HepG2 (cell line): ENCODE measurements around the gene ST6GALNAC2. TPM values are rescaled to one million over a fixed set of nuclear protein-coding genes. Genes with fewer than 3 reads are reported as not detected.

Experiments
- ATF7 ChIP-seq, 2 experiments: fragments of 450-650 bp in 1 of 2; sonication (generic) in 1 of 2; formaldehyde crosslinking in 1 of 2; IDR thresholded peaks; 2 replicates each; pipeline versions ENCODE4 v1.4.0 to v1.6.1; 2016 to 2020; ENCODE audit warnings: antibody characterized with exemption in 1 of 2, mild to moderate bottlenecking in 1 of 2, missing genetic modification reagents in 1 of 2
- CCDC6 ChIP-seq: sonication (generic); formaldehyde crosslinking; IDR thresholded peaks from 2 replicates; pipeline ENCODE4 v1.8.1; 2022; ENCODE audit warnings: mild to moderate bottlenecking, missing genetic modification reagents, moderate library complexity
- CEBPB ChIP-seq: IDR thresholded peaks from 2 replicates; pipeline ENCODE4 v1.6.1; 2011; ENCODE audit warnings: low read depth, low read length, improper control_type of control experiment, borderline replicate concordance
- CENPX ChIP-seq: sonication (generic); formaldehyde crosslinking; IDR thresholded peaks from 2 replicates; pipeline ENCODE4 v1.9.0; 2021; ENCODE audit warnings: mild to moderate bottlenecking, missing genetic modification reagents, moderate library complexity
- DBP ChIP-seq: sonication (generic); formaldehyde crosslinking; IDR thresholded peaks from 2 replicates; pipeline ENCODE4 v1.4.0; 2020; ENCODE audit warnings: missing genetic modification reagents; ENCODE audit errors: not compliant biosample characterization
- FOXA3 ChIP-seq: IDR thresholded peaks from 2 replicates; pipeline ENCODE4 v1.6.1; 2016; ENCODE audit warnings: missing genetic modification reagents, missing compliant biosample characterization
- KDM3A ChIP-seq: IDR thresholded peaks from 2 replicates; pipeline ENCODE4 v1.6.1; 2018; ENCODE audit warnings: low read depth, missing compliant biosample characterization
- NFYC ChIP-seq: IDR thresholded peaks from 2 replicates; pipeline ENCODE4 v1.6.1; 2016; ENCODE audit warnings: missing genetic modification reagents, missing compliant biosample characterization
- NR2F6 ChIP-seq, 2 experiments: IDR thresholded peaks; 2 replicates each; pipeline ENCODE4 v1.6.1; 2016; ENCODE audit warnings: antibody characterized with exemption in 1 of 2, mild to moderate bottlenecking in 1 of 2
- RCOR2 ChIP-seq: IDR thresholded peaks from 2 replicates; pipeline ENCODE4 v1.6.1; 2016; ENCODE audit warnings: missing biosample characterization, missing genetic modification reagents
- SCMH1 ChIP-seq: sonication (generic); formaldehyde crosslinking; IDR thresholded peaks from 2 replicates; pipeline ENCODE4 v1.9.0; 2021; ENCODE audit warnings: missing genetic modification reagents, mild to moderate bottlenecking, borderline replicate concordance
- ZFP36L2 ChIP-seq: sonication (generic); formaldehyde crosslinking; IDR thresholded peaks from 2 replicates; pipeline ENCODE4 v1.4.0; 2020; ENCODE audit warnings: missing genetic modification reagents
- ZFP90 ChIP-seq: sonication (generic); formaldehyde crosslinking; IDR thresholded peaks from 2 replicates; pipeline ENCODE4 v1.8.0; 2022; ENCODE audit warnings: missing genetic modification reagents, mild to moderate bottlenecking, inconsistent platforms, borderline replicate concordance
- ZKSCAN8 ChIP-seq: IDR thresholded peaks from 2 replicates; pipeline ENCODE4 v1.6.1; 2016; ENCODE audit warnings: borderline replicate concordance, missing genetic modification reagents, missing compliant biosample characterization
- ZMYM3 ChIP-seq: sonication (generic); formaldehyde crosslinking; IDR thresholded peaks from 2 replicates; pipeline ENCODE4 v1.5.1; 2020; ENCODE audit warnings: mild to moderate bottlenecking, missing genetic modification reagents
- ZNF142 ChIP-seq: sonication (generic); formaldehyde crosslinking; IDR thresholded peaks from 2 replicates; pipeline ENCODE4 v1.4.0; 2020; ENCODE audit warnings: missing genetic modification reagents
- ZNF253 ChIP-seq: sonication (generic); formaldehyde crosslinking; IDR thresholded peaks from 2 replicates; pipeline ENCODE4 v1.8.0; 2022; ENCODE audit warnings: mild to moderate bottlenecking, missing genetic modification reagents, borderline replicate concordance
- ZNF3 ChIP-seq: IDR thresholded peaks from 2 replicates; pipeline ENCODE4 v1.7.0; 2017; ENCODE audit warnings: inconsistent platforms
- ZNF451 ChIP-seq: sonication (generic); formaldehyde crosslinking; IDR thresholded peaks from 2 replicates; pipeline ENCODE4 v1.5.0; 2020; ENCODE audit warnings: mild to moderate bottlenecking, missing genetic modification reagents
- ZNF674 ChIP-seq: sonication (generic); formaldehyde crosslinking; IDR thresholded peaks from 2 replicates; pipeline ENCODE4 v1.5.0; 2020; ENCODE audit warnings: low read depth, mild to moderate bottlenecking, missing genetic modification reagents
- ZNF703 ChIP-seq: sonication (generic); formaldehyde crosslinking; IDR thresholded peaks from 2 replicates; pipeline ENCODE4 v1.5.1; 2020; ENCODE audit warnings: missing genetic modification reagents, mild to moderate bottlenecking, moderate library complexity, borderline replicate concordance
- ZNF850 ChIP-seq: sonication (generic); formaldehyde crosslinking; conservative IDR thresholded peaks from 2 replicates; pipeline ENCODE4 v1.9.0; 2021; ENCODE audit warnings: mild to moderate bottlenecking, missing genetic modification reagents
- polyA plus RNA-seq, 8 experiments: library from polyadenylated mRNA; depleted of rRNA in 3 of 8; stranded (reverse) in 7 of 8; unstranded in 1 of 8; fragments of >200 nt; fragmentation: Illumina TruSeq in 4 of 8; extraction: Trizol in 4 of 8; gene quantifications; 2 replicates each; pipeline versions ENCODE4 v1.2.1 to v1.2.3, GENCODE V29; 2011 to 2016; ENCODE audit warnings: low read depth in 4 of 8, missing spikeins in 1 of 8, mixed read lengths in 1 of 8; ENCODE audit not compliant: insufficient read depth in 1 of 8
- total RNA-seq, 5 experiments: library from RNA; depleted of rRNA; stranded (reverse); fragments of >200 nt; fragmentation: Illumina TruSeq; extraction: Trizol; gene quantifications; 2 replicates each; pipeline ENCODE4 v1.2.3, GENCODE V29; 2016; ENCODE audit warnings: low read depth in 1 of 5

ST6GALNAC2 gene
- total and polyA plus RNA-seq, 2 of the 13 experiments (the other 11 are each of a cell fraction or from before 2014, with no cell fraction given) = 0.12 to 0.49 TPM

- TF ChIP-seq NFYC (CRISPR knock-in tag) = no peak
- TF ChIP-seq ZMYM3 = peak; percentile 95
- peak; percentile 82 for TF ChIP-seq RCOR2
- TF ChIP-seq CCDC6 (CRISPR knock-in tag) = peak; percentile 24; the same call in 1 of the 2 replicates
- TF ChIP-seq CEBPB = peak; percentile 64; the same call in 1 of the 2 replicates
- 0 out of 2 replicates have a peak, but pooled peaks have one; percentile 80 for TF ChIP-seq ZNF850 (CRISPR knock-in tag)
- 0 out of 2 replicates have a peak, but pooled peaks have one; percentile 13 for TF ChIP-seq NR2F6 (IDR thresholded peaks at IDR 0.05)
- 0 out of 2 replicates have a peak, but pooled peaks have one; percentile 8 for TF ChIP-seq NR2F6 (CRISPR knock-in tag; IDR thresholded peaks at IDR 0.05)
- peak; percentile 15; the same call in 1 of the 2 replicates for TF ChIP-seq ZFP90 (CRISPR knock-in tag)
- TF ChIP-seq ZNF3 = peak; percentile 84
- peak; percentile 73 for TF ChIP-seq DBP (CRISPR knock-in tag)
- TF ChIP-seq ATF7 (IDR thresholded peaks at IDR 0.05) = peak; percentile 19; the same call in 1 of the 2 replicates
- no peak for TF ChIP-seq ATF7 (CRISPR knock-in tag; IDR thresholded peaks at IDR 0.05)
- no peak for TF ChIP-seq ZNF451 (CRISPR knock-in tag)
- 0 out of 2 replicates have a peak, but pooled peaks have one; percentile 13 for TF ChIP-seq FOXA3 (CRISPR knock-in tag)
- TF ChIP-seq ZFP36L2 (CRISPR knock-in tag) = no peak
- no peak for TF ChIP-seq ZNF142 (CRISPR knock-in tag)
- 0 out of 2 replicates have a peak, but pooled peaks have one; percentile 37 for TF ChIP-seq KDM3A
- peak; percentile 31; the same call in 1 of the 2 replicates for TF ChIP-seq ZKSCAN8 (CRISPR knock-in tag)
- TF ChIP-seq ZNF674 = 0 out of 2 replicates have a peak, but pooled peaks have one; percentile 3
- no peak for TF ChIP-seq CENPX (CRISPR knock-in tag)
- 0 out of 2 replicates have a peak, but pooled peaks have one; percentile 19 for TF ChIP-seq ZNF703 (CRISPR knock-in tag)
- TF ChIP-seq SCMH1 (CRISPR knock-in tag) = no peak
- TF ChIP-seq ZNF253 (CRISPR knock-in tag) = 0 out of 2 replicates have a peak, but pooled peaks have one; percentile 16
Observed at GRCh38 chr17:76556765-76557367, 28.8 kb downstream of the ST6GALNAC2 start (continued).
